ENCODE measurements around the gene LCN10. TPM values are rescaled to one million over a fixed set of nuclear protein-coding genes. Genes with fewer than 3 reads are reported as not detected.

The LCN10 gene
- total RNA-seq, 1 experiment from 2014 or later: not detected

DNA sequence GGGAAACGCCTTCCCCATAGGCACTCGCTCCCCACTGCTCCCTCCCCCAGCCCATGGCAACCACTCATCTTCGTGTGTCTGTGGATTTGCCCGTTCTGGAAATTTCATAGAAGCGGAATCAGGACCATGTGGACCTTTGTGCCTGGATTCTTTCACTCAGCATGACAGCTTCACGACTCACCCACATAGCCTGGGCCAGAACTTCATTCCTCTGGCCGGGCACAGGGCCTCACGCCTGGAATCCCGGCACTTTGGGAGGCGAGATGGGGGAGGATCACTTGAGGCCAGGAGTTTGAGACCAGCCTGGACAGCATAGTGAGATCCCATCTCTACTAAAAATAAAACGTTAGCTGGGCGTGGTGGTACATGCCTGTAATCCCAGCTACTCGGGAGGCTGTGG, 42.4 kb downstream of the LCN10 start:
- no peaks in the 10 kb centered on the region for H3K9me3 ChIP-seq (ENCODE audit: low read length)
- H3K27me3 ChIP-seq (ENCODE audit: low read length): no peaks in the 10 kb centered on the region
- no peak overlapping the region for H3K4me3 ChIP-seq (ENCODE audit: low read length)
- peaks cover 9% of the 10 kb centered on the region for H3K4me1 ChIP-seq (ENCODE audit: insufficient read depth, low read length)
- peak; percentile 39 for DNase-seq
- intact Hi-C loops (cut with micrococcal nuclease): no loop called here
- no peaks in the 10 kb centered on the region for H3F3A ChIP-seq (ENCODE audit: low read length, unreplicated experiment)
- H3K9me2 ChIP-seq (replicated peaks; ENCODE audit: low read length): no peaks in the 10 kb centered on the region
- H3K27ac ChIP-seq (ENCODE audit: low read length): no peak overlapping the region
- H3K79me2 ChIP-seq (ENCODE audit: low read length): no peaks in the 10 kb centered on the region
- ATAC-seq: no peak
- H3K9ac ChIP-seq (ENCODE audit: low read length): no peak overlapping the region
- POLR2A ChIA-PET (ENCODE audit: unreplicated experiment): no interaction called here
- TF ChIP-seq, protein P1, sequence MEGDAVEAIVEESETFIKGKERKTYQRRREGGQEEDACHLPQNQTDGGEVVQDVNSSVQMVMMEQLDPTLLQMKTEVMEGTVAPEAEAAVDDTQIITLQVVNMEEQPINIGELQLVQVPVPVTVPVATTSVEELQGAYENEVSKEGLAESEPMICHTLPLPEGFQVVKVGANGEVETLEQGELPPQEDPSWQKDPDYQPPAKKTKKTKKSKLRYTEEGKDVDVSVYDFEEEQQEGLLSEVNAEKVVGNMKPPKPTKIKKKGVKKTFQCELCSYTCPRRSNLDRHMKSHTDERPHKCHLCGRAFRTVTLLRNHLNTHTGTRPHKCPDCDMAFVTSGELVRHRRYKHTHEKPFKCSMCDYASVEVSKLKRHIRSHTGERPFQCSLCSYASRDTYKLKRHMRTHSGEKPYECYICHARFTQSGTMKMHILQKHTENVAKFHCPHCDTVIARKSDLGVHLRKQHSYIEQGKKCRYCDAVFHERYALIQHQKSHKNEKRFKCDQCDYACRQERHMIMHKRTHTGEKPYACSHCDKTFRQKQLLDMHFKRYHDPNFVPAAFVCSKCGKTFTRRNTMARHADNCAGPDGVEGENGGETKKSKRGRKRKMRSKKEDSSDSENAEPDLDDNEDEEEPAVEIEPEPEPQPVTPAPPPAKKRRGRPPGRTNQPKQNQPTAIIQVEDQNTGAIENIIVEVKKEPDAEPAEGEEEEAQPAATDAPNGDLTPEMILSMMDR (conservative IDR thresholded peaks at IDR 0.05; ENCODE audit: low read depth, low read length): no peak
- no peak for TF ChIP-seq EZH2 (IDR thresholded peaks at IDR 0.05; ENCODE audit: low read length, unreplicated experiment)
- no peak for TF ChIP-seq EZH2phosphoT487 (IDR thresholded peaks at IDR 0.05; ENCODE audit: borderline replicate concordance, low read length)
- H3K36me3 ChIP-seq (ENCODE audit: low read depth, low read length): no peaks in the 10 kb centered on the region
- no TSS peak for BruUV-seq (replicated peaks)
- H3K4me2 ChIP-seq (ENCODE audit: low read length): no peak overlapping the region
- H4K20me1 ChIP-seq (ENCODE audit: low read length): no peaks in the 10 kb centered on the region
- no peak overlapping the region for H2AFZ ChIP-seq (ENCODE audit: low read length)
- CTCF ChIA-PET: no interaction called here

DNA sequence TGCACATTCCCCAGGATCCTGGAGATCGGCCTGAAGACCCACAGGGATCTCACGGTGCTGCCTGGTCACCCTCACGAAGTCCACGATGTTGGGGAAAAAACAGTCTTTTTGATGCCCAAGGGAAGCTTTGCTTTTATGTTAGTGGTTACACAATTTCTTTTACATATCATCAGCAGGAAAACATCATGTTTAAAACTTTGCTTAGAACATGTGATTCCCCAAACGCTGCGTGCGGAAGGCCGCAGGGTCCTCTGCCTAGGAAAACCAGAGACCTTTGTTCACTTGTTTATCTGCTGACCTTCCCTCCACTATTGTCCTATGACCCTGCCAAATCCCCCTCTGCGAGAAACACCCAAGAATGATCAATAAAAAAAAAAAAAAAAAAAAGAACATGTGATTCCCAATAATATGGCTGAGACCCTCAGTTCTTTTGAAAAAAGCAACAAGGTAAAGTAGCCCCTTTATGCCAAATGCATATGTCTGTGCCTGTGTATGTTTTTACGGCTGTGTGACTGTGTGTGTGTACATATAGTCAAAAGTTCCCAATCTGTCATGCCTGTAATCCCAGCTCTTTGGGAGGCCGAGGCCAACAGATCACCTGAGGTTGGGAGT, 44.0 kb downstream of the LCN10 start:
- no TSS peak for BruUV-seq (replicated peaks)
- POLR2A ChIA-PET (ENCODE audit: unreplicated experiment): no interaction called here
- no peak overlapping the region for H3K4me3 ChIP-seq (ENCODE audit: low read length)

More for the DNA sequence above, 44.0 kb downstream of the LCN10 start:
- H3K79me2 ChIP-seq (ENCODE audit: low read length): no peaks in the 10 kb centered on the region
- peaks cover 23% of the 10 kb centered on the region for H3K4me1 ChIP-seq (ENCODE audit: insufficient read depth, low read length)
- H3K36me3 ChIP-seq (ENCODE audit: low read depth, low read length): no peaks in the 10 kb centered on the region
- H4K20me1 ChIP-seq (ENCODE audit: low read length): no peaks in the 10 kb centered on the region
- CTCF ChIA-PET: interaction anchor here (0.7 kb wide), 1 partner anchor 27 kb away, joined by 6 read pairs; no protein-coding TSS in a partner anchor
- no peaks in the 10 kb centered on the region for H3K27me3 ChIP-seq (ENCODE audit: low read length)
- DNase-seq: no peak
- no peak for ATAC-seq
- H3K9me3 ChIP-seq (ENCODE audit: low read length): no peaks in the 10 kb centered on the region
- no peaks in the 10 kb centered on the region for H3F3A ChIP-seq (ENCODE audit: low read length, unreplicated experiment)
- intact Hi-C loops (cut with micrococcal nuclease): no loop called here
- no peak overlapping the region for H3K9ac ChIP-seq (ENCODE audit: low read length)
- no peak overlapping the region for H3K27ac ChIP-seq (ENCODE audit: low read length)
- no peak overlapping the region for H2AFZ ChIP-seq (ENCODE audit: low read length)
- TF ChIP-seq, protein P1 (conservative IDR thresholded peaks at IDR 0.05; ENCODE audit: low read depth, low read length): no peak
- TF ChIP-seq EZH2phosphoT487 (IDR thresholded peaks at IDR 0.05; ENCODE audit: borderline replicate concordance, low read length) (no peak), EZH2 (IDR thresholded peaks at IDR 0.05; ENCODE audit: low read length, unreplicated experiment) (no peak)
- H3K4me2 ChIP-seq (ENCODE audit: low read length): no peak overlapping the region
- H3K9me2 ChIP-seq (replicated peaks; ENCODE audit: low read length): no peaks in the 10 kb centered on the region

Measured in PC-3 (cell line).